Measurements from ENCODE around the gene TARS2.

- TF ChIP-seq EZH2phosphoT487 (IDR thresholded peaks at IDR 0.05; ENCODE audit: insufficient read depth, low read depth) (no peak), EZH2 (IDR thresholded peaks at IDR 0.05; ENCODE audit: insufficient read depth, poor library complexity, severe bottlenecking) (no peak)
Observed at GRCh38 chr1:150548324-150548631, 61.1 kb downstream of the TARS2 start.
